Dermis microvascular lymphatic vessel endothelial cell (primary cell): ENCODE data around the gene C11orf86. TPM values are rescaled to one million over a fixed set of nuclear protein-coding genes. Genes with fewer than 3 reads are reported as not detected.

Experiments
- DNase-seq, 2 donors: peaks; one replicate each; pipeline versions ENCODE4 v3.0.0 to v3.0.0-alpha.2; 2010; ENCODE audit warnings: low read depth in 2 of 2
- total RNA-seq: library from RNA; depleted of rRNA; stranded (reverse); fragments of >200 nt; gene quantifications from 2 replicates; pipeline ENCODE4 v1.2.1, GENCODE V29; 2014

C11orf86 gene
- total RNA-seq, 1 donor from 2014 or later, result not detected

DNA sequence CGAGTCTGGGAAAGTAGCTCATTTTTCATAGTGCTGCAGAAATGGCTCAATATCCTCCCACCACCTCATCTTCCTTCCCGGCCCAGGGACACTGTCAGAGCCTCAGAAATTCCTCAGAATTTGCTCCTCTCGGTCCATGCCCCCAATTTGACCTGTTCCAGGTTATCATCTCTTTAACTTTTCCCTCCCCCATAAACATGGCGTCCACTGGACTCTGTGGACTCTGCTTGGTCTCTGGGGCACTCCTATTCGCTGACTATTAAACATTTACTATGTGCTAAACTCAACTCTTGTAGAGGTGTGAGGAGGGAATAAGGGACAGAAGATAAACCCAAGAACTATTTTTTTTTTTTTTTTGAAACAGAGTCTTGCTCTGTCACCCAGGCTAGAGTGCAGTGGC lies 8.8 kb upstream of the C11orf86 start:
- no peak for DNase-seq

DNA sequence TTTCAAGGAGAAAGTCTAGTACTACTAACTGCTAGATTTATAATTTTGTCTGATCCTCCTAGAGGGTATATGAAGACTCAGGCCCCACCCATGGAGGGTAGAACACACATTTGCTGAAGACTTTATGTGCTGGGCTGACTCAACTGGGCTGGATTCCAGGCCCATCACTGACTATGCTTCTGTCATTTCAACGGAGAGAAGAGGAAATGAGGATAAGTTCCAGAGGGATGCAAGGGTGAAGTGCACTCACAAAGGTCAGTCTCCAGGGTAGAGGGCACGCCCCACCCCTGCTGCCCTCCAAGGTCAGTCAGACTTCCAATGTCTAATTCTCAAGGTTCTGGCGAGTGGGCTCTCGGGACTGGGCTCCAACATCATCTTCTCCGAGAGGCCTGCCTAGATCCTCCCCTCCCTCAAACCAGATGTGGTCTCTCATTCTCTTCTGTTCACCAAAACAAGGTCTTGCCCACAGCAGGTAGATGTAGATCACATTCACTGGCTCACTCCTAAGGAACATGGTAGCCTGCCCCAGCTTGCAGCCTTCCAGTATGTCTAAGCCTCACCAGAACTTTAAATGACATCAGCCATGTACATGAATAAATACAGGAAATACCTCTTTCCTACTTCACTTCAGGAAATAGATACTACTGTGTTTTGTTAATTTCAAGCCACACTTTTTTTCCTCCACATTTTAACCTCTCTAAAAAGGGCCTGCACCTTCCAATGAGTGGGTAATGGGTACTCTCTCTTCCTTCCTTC lies 7.3 kb upstream of the C11orf86 start:
- peak; percentile 39 to 65 for DNase-seq

GRCh38 chr11:66969584-66970225 lies 5.4 kb upstream of the C11orf86 start:
- DNase-seq, result no peak

- no peak for DNase-seq
Measured at GRCh38 chr11:66970371-66970806, 4.7 kb upstream of the C11orf86 start.

GRCh38 chr11:66970807-66971442 lies 4.2 kb upstream of the C11orf86 start:
- DNase-seq, result peak in 1 of 2 donors; percentile 72

DNA sequence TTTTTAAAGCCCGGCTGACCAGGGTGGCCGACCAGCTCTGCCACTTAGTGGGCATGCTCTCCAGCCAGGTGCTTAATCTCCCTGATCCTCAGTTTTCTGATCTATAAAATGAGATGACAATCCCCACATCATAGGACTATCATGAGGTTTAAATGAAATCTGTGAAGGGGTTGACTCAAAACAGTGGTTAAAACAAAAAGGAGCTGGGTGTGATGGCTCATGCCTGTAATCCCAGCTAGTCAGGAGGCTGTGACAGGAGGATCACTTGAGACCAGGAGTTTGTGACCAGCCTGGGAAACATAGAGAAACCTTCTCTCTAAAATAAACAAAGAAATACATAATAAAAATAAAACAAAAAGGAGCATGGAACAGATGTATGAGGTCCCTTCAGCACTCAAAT lies 3.6 kb upstream of the C11orf86 start:
- no peak for DNase-seq

DNA sequence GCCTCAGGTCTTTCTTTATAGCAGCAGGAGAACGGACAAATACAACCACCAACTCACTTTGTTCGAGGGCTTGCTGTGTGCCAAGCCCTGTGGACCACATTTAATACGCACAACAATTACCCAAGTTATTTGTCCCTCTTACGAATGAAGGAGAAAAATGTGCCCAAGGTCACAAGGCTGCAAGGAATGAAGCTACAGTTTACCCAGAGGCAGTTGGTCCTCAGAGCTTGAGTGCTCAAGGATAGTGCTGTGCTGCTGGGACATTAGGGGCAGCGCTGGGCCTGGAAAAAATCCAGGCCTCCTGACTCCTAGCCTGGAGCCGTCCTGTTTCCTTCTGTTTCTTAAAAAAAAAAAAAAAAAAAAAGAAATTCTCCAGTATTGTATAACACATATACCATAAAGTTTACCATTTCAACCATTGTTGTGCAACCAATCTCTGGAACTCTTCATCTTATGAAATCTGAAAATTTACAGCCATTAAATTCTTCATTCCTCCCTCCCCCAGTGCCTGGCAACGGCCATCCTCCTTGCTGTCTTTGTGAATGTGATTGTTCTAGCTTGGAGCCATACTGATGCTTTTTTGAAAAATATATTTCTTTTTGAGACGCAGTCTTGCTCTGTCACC lies 1.0 kb upstream of the C11orf86 start:
- no peak for DNase-seq

GRCh38 chr11:66975405-66976027 lies 412 bp downstream of the C11orf86 start:
- no peak for DNase-seq

- DNase-seq, result peak in 1 of 2 donors; percentile 39
Measured at GRCh38 chr11:66976028-66976467, 944 bp downstream of the C11orf86 start.

- no peak for DNase-seq
Measured at GRCh38 chr11:66976925-66977324, 1.8 kb downstream of the C11orf86 start.

GRCh38 chr11:66978229-66978628 lies 3.1 kb downstream of the C11orf86 start:
- DNase-seq, result no peak

DNA sequence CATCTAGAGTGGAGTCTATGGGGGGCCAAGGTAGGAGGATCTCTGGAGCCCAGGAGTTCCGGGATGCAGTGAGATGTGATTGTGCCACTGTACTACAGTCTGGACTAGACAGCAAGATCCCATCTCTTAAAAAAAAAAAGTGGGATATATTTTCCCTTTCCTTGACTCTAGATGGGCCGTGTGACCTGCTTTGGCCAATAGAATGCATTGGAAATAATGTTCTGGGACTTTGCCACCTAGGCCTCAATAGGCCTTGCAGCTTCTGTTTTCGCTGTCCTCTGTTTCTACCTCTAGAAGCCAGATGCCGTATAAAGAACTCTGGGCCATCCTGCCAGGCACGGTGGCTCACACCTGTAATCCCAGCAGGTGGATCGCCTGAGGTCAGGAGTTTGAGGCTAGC lies 3.6 kb downstream of the C11orf86 start:
- no peak for DNase-seq

- DNase-seq, result no peak
Measured at GRCh38 chr11:66979336-66979980, 4.4 kb downstream of the C11orf86 start.

- peak; percentile 37 to 91 for DNase-seq
Measured at GRCh38 chr11:66981976-66982578, 7.0 kb downstream of the C11orf86 start.

DNA sequence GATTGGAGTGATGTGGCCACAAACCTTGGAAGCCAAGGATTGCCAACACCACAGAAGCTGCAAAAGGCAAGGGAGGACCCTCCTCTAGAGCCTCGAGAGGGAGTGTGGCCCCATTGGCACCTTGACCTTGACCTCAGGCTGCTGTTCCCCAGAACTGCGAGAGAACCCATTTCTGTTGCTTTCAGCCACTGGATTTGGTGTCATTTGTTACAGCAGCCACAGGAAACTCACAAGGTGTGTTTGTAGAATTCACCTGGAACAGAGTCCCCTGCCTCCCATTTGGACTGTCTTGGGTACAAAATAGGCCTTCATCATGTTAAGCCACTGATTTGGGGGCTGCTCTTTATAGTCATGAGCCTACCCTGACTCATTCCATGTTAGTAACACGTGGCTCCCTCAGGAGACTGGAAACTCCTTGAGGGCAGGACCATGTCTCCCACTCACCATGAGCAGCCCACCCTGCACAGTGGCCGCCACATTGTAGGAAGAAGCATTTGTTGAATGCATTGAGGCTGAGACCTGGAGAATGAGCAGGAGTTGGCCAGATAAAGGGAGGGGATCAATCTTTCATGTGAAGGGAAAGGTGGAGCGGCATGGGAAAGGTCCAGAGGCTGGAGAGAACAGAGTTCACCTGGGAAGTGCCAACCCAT lies 8.3 kb downstream of the C11orf86 start:
- DNase-seq, result no peak

DNA sequence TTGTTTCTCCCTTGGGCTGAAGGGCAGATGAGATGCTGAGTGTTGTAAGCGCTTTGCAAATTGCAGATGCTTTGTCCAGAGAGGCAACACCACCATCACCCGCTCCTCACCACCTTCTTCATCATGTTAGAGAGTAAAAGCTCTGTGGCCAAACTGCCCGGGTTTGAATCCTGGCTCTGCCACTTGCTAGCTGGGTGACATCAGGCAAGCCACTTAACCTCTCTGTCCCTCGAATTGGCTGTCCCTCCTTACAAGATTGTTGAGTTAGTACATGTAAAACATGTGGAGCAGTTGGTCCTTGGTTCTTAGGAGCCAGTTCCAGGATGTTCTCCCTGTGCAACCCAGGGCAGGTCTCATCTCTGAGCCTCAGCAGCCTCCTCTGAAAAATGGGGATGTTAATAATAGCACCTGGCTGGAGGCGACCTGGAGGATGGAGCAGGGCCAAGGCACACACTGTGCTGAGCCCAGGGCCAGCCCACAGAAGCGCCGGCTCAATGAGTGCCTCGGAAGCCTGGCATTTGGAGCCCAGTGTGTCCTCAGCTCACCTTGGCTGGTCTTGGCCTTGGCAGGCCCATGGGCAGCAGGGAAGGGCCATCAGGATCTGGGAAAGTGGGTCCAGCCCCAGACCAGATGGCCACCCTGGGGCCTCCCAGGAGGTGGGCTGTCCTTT lies 10.5 kb downstream of the C11orf86 start:
- no peak for DNase-seq

DNA sequence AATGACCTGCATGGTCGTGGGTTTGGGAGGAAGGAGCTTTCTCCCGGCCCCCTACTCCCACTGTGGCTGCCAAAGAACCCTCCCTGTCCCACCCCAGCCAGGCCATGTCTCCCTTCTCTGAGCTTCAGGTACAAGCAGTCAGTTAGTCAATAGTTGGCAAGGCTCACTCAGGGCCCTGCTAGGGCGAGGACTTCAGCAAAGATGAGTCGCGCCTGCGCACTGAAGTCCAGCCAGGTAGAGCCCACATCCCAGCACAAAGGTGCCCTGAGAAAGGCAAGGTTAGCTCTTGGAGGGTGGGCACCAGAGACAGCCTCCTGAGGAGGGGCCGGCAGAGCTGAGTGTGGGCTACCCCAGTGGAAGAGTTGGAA lies 11.1 kb downstream of the C11orf86 start:
- no peak for DNase-seq

- no peak for DNase-seq
Measured at GRCh38 chr11:66987158-66987620, 12.1 kb downstream of the C11orf86 start.

- DNase-seq, result no peak
Measured at GRCh38 chr11:66987924-66988637, 13.0 kb downstream of the C11orf86 start.
